GM18873 (cell line): Measurements from ENCODE around the gene KRTAP12-4.
"Not testable (repeated sequence)": the region's sequence is repeated elsewhere in the genome, so short reads cannot be mapped to it uniquely, and the experiment has no call there.

Experiments used
- ATAC-seq: cut with Tn5 transposase; IDR thresholded peaks from one replicate; pipeline ENCODE4 v1.9.1; 2021; ENCODE audit warnings: mild to moderate bottlenecking, moderate library complexity, moderate number of reproducible peaks; ENCODE audit not compliant: unreplicated experiment, low FRiP score

Gene KRTAP12-4

GRCh38 chr21:44637018-44637850 lies 17.2 kb downstream of the KRTAP12-4 start, which contains the start of gene KRTAP10-10:
Gene KRTAP10-10 (plus strand): TSS chr21:44637356. CDS start chr21:44637418, 62 bp downstream.
- no peak for ATAC-seq

DNA sequence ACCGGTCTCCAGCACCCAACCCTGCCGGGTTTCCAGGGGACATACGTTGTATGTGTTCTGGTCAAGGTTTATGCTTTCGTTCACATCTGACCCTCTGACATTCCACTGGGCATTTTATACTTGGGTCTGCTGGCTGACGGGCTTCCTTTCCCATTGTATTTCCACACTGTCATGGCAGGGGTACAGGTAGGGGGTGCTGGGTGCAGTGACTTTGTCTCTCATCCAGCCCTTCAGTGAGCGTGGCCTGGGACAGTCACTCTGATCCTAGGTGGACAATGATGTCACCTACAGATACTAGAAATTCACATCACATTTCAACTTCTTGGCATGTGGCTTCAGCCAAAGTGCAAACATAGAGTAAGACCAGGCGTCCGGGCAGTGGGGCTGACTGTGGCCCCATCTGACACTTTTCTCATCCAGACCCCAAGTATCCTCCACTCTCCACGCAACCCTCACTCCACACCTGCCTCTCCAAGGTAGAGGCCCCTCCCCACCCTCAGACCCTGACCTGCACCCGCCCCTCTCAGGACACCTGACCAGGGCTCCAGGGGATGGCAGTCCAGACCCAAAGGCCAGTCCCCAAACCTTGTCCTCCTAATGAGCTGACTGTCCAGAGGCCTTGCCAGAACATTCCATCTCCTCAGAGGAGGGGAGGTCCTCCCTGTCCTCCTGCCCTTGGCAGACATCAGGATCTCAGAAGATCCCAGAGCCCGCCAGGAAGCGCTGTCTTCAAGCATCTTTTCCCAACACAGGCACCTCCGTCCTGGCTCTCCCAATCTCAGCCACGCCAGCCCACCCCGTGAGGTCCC lies 18.0 kb downstream of the KRTAP12-4 start:
- ATAC-seq: no peak

- no peak for ATAC-seq
Observed at GRCh38 chr21:44632067-44632466, 22.4 kb downstream of the KRTAP12-4 start.

DNA sequence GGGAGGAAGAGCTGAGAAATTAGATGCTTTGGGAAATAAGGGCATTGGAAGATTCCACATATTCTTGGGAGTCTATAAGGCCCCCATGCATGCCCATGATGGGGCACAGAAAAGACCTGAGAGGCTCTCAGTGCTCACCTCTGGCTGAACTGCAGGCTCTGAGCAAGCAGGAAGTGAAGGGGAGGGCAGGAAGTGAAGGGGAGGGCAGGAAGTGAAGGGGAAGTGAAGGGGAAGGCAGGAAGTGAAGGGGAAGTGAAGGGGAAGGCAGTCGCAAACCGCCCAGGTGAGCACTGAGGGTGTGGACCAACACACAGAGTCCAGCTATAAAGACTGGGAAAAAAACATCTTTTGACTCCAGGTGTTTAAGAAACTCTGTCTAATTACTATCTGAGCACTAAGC lies 24.0 kb downstream of the KRTAP12-4 start:
- ATAC-seq: no peak

DNA sequence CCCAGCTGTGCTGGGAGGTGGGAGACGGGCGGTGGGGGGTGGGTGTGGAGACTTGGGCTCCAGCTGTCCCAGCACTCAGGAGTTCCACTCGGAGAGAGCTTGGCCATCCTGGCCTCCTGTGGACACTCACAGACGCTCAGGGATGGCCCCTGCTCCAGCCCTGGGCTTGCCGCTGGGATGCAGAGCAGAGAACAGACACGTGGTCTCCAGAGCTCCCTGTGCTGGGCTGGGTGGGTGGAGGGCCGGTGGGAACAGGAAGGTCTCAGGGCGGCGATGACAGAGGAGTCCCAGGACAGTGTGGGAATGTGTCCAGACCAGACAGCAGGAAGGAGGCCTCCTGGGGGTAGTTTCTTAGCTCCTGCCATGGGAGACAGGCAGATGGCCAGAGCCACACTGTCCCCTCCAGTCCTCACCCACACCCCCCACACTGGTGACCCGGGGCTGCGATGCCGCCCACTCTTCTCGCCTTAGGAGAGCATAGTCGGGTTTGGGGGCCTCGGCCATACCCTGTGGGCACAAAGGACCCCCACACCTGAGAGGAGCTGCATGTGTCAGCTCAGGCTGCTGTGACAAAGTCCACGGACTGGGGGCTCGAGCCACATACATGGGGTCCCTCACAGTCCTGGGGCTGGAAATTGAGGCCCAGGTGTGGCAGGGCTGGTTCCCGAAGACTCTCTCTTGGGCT lies 25.6 kb downstream of the KRTAP12-4 start:
- ATAC-seq: no peak

- ATAC-seq: not testable (repeated sequence)
Observed at GRCh38 chr21:44627831-44628233, 26.6 kb downstream of the KRTAP12-4 start.

GRCh38 chr21:44627181-44627822 lies 27.2 kb downstream of the KRTAP12-4 start:
- not testable (repeated sequence) for ATAC-seq

GRCh38 chr21:44626673-44627143 lies 27.8 kb downstream of the KRTAP12-4 start, which contains the start of gene KRTAP10-9:
Gene KRTAP10-9 (plus strand): TSS chr21:44627093. CDS start chr21:44627172, 79 bp downstream.
- ATAC-seq: no peak

GRCh38 chr21:44626262-44626661 lies 28.2 kb downstream of the KRTAP12-4 start:
- no peak for ATAC-seq

- no peak for ATAC-seq
Observed at GRCh38 chr21:44625756-44626155, 28.7 kb downstream of the KRTAP12-4 start.

GRCh38 chr21:44623575-44623974 lies 30.9 kb downstream of the KRTAP12-4 start:
- no peak for ATAC-seq

DNA sequence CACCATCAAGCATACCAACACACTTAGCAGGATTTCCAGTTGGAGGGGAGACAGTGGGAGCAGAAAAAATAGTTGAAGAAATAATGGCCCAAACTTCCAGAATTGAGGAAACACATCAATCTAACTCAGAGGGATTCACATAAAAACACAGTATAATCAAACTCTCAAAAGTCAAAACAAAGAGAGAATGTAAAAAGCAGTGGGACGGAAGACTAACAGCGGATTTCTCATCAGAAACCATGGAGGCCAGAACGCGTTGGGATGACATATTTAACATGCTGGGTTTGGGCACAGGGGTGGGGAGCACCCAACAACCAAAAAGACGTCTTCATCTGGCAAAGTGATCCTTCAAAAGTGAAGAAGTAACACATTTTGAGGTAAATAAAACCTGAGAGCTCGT lies 34.6 kb downstream of the KRTAP12-4 start:
- ATAC-seq: no peak

DNA sequence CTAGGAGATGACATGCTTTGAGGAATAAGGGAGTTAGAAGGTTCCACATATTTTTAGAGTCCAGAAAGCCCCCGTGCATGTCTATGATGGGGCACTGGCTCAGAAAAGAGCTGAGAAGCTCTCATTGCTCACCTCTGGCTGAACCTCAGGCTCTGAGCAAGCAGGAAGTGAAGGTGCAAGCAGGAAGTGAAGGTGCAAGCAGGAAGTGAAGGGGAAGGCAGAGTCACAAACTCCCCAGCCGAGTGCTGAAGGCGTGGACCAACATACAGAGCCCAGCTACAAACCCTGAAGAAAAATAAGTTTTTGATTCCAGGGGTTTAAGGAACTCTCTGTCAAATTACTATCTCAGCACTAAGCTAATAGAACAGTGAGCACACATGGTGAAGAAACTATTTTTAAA lies 35.5 kb downstream of the KRTAP12-4 start:
- ATAC-seq: no peak

GRCh38 chr21:44618504-44618903 lies 36.0 kb downstream of the KRTAP12-4 start:
- no peak for ATAC-seq

GRCh38 chr21:44617071-44617501 lies 37.4 kb downstream of the KRTAP12-4 start:
- no peak for ATAC-seq

DNA sequence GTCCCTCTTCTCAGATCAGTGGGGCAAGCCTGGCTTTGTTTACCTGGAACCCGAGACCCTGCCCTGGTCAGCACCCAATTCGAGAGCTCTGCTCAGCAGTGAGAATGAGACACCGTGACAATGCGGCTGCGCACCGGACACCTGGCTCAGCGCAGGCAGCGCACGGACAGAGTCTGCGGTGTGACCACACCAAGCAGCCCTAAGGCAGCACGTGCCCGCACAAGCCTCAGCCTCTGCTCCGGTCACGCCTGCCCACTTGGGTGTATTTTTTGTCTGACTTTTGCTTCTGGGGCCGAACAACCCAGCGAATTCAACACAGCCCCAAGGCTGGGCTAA lies 37.9 kb downstream of the KRTAP12-4 start:
- no peak for ATAC-seq

GRCh38 chr21:44615911-44616590 lies 38.4 kb downstream of the KRTAP12-4 start:
- no peak for ATAC-seq

DNA sequence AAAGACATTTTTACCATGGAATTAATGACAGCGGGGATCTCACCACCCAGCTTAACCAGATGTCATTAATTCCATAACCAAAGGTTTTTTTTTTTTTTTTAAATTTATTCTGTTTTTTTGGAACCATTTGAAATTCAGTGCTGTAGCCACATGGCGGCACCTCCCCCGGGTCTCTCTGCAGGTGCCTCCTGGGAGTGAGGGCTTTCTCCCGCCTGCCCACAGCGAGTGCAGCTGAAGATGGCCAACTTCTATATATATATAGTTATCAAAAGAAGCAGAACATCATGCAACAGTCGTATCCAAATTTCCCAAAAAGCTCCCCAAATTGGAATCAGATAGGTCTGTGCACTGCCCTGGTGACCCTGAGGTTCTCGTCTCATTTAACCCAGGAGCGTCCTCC lies 39.0 kb downstream of the KRTAP12-4 start:
- ATAC-seq: no peak

DNA sequence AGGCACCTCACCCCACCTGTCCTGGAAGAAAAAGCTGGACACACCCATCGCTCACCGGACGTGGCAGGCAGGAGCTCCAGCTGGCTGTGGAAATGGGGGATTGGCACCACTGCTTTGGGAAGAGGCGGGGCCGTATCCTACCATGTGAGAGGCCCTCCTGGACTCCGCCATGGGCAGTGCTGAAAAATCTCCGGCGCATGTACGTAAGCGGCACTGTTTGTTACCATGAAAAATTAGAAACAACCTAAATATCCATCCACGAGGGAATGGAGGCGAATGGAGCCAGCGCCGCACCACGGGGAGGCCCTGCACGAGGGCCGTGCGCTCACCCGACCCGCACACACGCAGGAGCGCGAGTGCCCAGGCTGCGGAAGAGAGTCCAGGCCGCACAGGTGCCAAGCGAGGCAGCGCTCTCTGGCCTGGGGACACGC lies 39.5 kb downstream of the KRTAP12-4 start:
- no peak for ATAC-seq
